ENCODE results near the gene MAEA. TPM values are rescaled to one million over a fixed set of nuclear protein-coding genes. Genes with fewer than 3 reads are reported as not detected.

MAEA gene
- total RNA-seq, 5 donors from 2014 or later (not counting 1 experiment from before 2014, with no cell fraction given) = 62.3 to 114 (median 87.2) TPM

GRCh38 chr4:1261107-1261928 lies 28.4 kb upstream of the MAEA start:
- Mint-ChIP-seq H3K27ac (no peak overlapping the region), H3K4me3 (no peak overlapping the region)

GRCh38 chr4:1264942-1265341 lies 24.7 kb upstream of the MAEA start:
- H3K27ac Mint-ChIP-seq = no peak overlapping the region
- H3K9me3 Mint-ChIP-seq = peaks cover 0 to 4% (median 0%) of the 10 kb centered on the region in 3 donors
- 94% methylated on average over 2 of the region's 3 CpGs for WGBS (ENCODE audit: insufficient coverage)
- ATAC-seq (replicated peaks in 1 of 4) = no peak
- Histone ChIP-seq H3K27me3 (replicated peaks in 1 of 2; ENCODE audit: control insufficient read depth in 2 of 2, extremely low read depth in 1 of 2, insufficient read depth in 2 of 2, low read length in 1 of 2) (no peaks in the 10 kb centered on the region), H3K36me3 (ENCODE audit: control insufficient read depth in 2 of 2, extremely low read depth in 1 of 2, insufficient read depth in 1 of 2, low read length in 1 of 2) (no peaks in the 10 kb centered on the region), H3K4me1 (ENCODE audit: control insufficient read depth in 1 of 2, extremely low read depth in 1 of 2, insufficient read depth in 2 of 2, low read length in 2 of 2) (peaks cover 5 to 6% of the 10 kb centered on the region in 2 experiments), H3K4me3 (ENCODE audit: control insufficient read depth in 1 of 2, extremely low read depth in 1 of 2, low read length in 1 of 2) (no peak overlapping the region), H3K9me3 (peaks cover 2% of the 10 kb centered on the region), H3K27ac (ENCODE audit: low read length) (no peak overlapping the region)
- no peaks in the 10 kb centered on the region for H3K27me3 Mint-ChIP-seq
- H3K36me3 Mint-ChIP-seq = peaks cover 2% of the 10 kb centered on the region
- ChIA-PET CTCF (no interaction called here), POLR2A (no interaction called here)
- H3K4me3 Mint-ChIP-seq = no peak overlapping the region
- peaks cover 24 to 28% (median 25%) of the 10 kb centered on the region in 3 donors for H3K4me1 Mint-ChIP-seq
- DNase-seq = no peak

More at GRCh38 chr4:1261107-1261928, 28.4 kb upstream of the MAEA start:
- ATAC-seq (replicated peaks in 1 of 4) (no peak), DNase-seq (no peak)
- ChIA-PET POLR2A (interaction anchor here in 1 of 2 donors (0.5 kb wide), 1 partner anchor 598 kb away, joined by 3 read pairs; no protein-coding TSS in a partner anchor), CTCF (no interaction called here)
- H3K9me3 Mint-ChIP-seq = peaks cover 0 to 9% (median 0%) of the 10 kb centered on the region in 3 donors
- Histone ChIP-seq H3K4me3 (ENCODE audit: control insufficient read depth in 1 of 2, extremely low read depth in 1 of 2, low read length in 1 of 2) (no peak overlapping the region), H3K27me3 (replicated peaks in 1 of 2; ENCODE audit: control insufficient read depth in 2 of 2, extremely low read depth in 1 of 2, insufficient read depth in 2 of 2, low read length in 1 of 2) (no peaks in the 10 kb centered on the region), H3K4me1 (ENCODE audit: control insufficient read depth in 1 of 2, extremely low read depth in 1 of 2, insufficient read depth in 2 of 2, low read length in 2 of 2) (no peaks in the 10 kb centered on the region), H3K36me3 (ENCODE audit: control insufficient read depth in 2 of 2, extremely low read depth in 1 of 2, insufficient read depth in 1 of 2, low read length in 1 of 2) (no peaks in the 10 kb centered on the region), H3K9me3 (no peaks in the 10 kb centered on the region), H3K27ac (ENCODE audit: low read length) (no peak overlapping the region)
- H3K4me1 Mint-ChIP-seq = peaks cover 18 to 24% (median 21%) of the 10 kb centered on the region in 3 donors
- H3K36me3 Mint-ChIP-seq = peaks cover 2% of the 10 kb centered on the region
- whole genome bisulfite sequencing (ENCODE audit: insufficient coverage) = 94% methylated on average over 15 of the region's 21 CpGs
- no peaks in the 10 kb centered on the region for H3K27me3 Mint-ChIP-seq

- Histone ChIP-seq H3K9me3 (peaks cover 2% of the 10 kb centered on the region), H3K36me3 (ENCODE audit: control insufficient read depth in 2 of 2, extremely low read depth in 1 of 2, insufficient read depth in 1 of 2, low read length in 1 of 2) (no peaks in the 10 kb centered on the region), H3K27me3 (replicated peaks in 1 of 2; ENCODE audit: control insufficient read depth in 2 of 2, extremely low read depth in 1 of 2, insufficient read depth in 2 of 2, low read length in 1 of 2) (no peaks in the 10 kb centered on the region), H3K27ac (ENCODE audit: low read length) (no peak overlapping the region), H3K4me1 (ENCODE audit: control insufficient read depth in 1 of 2, extremely low read depth in 1 of 2, insufficient read depth in 2 of 2, low read length in 2 of 2) (peaks cover 5 to 6% of the 10 kb centered on the region in 2 experiments), H3K4me3 (ENCODE audit: control insufficient read depth in 1 of 2, extremely low read depth in 1 of 2, low read length in 1 of 2) (no peak overlapping the region)
- Mint-ChIP-seq H3K27ac (no peak overlapping the region), H3K4me1 (peaks cover 20 to 24% (median 21%) of the 10 kb centered on the region in 3 donors), H3K4me3 (no peak overlapping the region), H3K9me3 (peaks cover 0 to 4% (median 0%) of the 10 kb centered on the region in 3 donors), H3K36me3 (peaks cover 2% of the 10 kb centered on the region), H3K27me3 (no peaks in the 10 kb centered on the region)
- CTCF ChIA-PET = no interaction called here
- POLR2A ChIA-PET = interaction anchor here in 1 of 2 donors (0.6 kb wide), 1 partner anchor 8 kb away, joined by 10 read pairs; no protein-coding TSS in a partner anchor
- no peak for ATAC-seq (replicated peaks in 1 of 4)
- no peak for DNase-seq
- 92% methylated on average over 4 of the region's 11 CpGs for WGBS (ENCODE audit: insufficient coverage)
Measured at GRCh38 chr4:1265351-1265750, 24.3 kb upstream of the MAEA start.

DNA sequence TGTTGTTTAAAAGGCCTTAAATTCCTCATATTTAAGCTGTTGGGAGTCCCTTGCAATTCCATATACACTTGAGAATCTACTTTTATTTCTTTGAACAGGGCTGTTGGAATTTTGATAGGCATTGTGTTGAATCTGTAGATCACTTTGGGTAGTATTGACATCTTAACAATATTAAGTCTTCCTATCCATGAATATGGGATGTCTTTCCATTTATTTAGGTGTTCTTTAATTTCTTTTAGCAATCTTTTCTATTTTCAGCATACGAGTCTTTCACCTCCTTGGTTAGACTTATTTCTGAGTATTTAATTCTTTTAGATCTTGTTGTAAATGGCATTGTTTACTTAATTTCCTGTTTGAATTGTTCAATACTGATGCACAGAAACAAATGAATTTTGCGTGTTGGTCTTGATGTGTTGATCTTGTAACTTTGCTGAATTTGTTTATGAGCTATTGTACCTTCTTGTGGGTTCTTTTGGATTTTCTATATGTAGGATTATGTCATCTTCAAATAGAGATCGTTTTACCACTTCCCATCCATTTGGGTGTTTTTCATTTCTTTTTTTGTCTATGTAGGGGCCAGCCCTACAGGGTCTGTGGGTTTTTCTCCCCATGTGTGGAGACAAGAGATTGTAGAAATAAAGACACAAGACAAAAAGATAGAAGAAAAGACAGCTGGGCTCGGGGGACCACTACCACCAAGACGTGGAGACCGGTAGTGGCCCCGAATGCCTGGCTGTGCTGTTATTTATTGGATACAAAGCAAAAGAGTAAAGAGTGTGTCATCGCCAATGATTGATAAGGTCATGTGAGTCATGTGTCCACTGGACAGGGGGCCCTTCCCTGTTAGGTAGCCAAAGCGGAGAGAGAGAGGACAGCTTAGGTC lies 22.6 kb upstream of the MAEA start:
- POLR2A ChIA-PET = interaction anchor here in 1 of 2 donors (0.6 kb wide), 2 partner anchors 17 to 23 kb away, joined by 3 read pairs; no protein-coding TSS in a partner anchor

DNA sequence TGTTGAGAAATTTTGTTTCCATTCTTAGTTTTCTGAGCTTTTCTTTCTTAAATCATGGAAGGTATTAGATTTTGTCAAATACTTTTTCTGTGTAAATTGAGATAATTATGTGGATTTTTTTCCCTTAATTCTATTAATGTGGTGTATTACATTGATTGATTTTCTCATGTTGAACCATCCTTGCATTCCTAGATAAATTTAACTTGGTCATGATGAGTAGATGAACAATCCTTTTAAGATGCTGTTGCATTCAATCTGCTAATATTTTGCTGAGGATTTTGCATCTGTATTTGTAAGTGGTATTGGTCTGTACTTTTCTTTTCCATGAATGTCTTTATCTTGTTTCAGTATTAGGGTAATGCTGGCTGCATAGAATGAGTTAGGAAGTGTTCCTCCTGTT lies 20.5 kb upstream of the MAEA start:
- Mint-ChIP-seq H3K36me3 (peaks cover 2% of the 10 kb centered on the region), H3K9me3 (peaks cover 0 to 4% (median 0%) of the 10 kb centered on the region in 3 donors), H3K27me3 (no peaks in the 10 kb centered on the region), H3K27ac (peak overlapping the region in 1 of 2 donors; percentile 15), H3K4me1 (peaks cover 13 to 21% (median 17%) of the 10 kb centered on the region in 3 donors), H3K4me3 (no peak overlapping the region)
- Histone ChIP-seq H3K4me3 (ENCODE audit: control insufficient read depth in 1 of 2, extremely low read depth in 1 of 2, low read length in 1 of 2) (no peak overlapping the region), H3K4me1 (ENCODE audit: control insufficient read depth in 1 of 2, extremely low read depth in 1 of 2, insufficient read depth in 2 of 2, low read length in 2 of 2) (peaks cover 5 to 6% of the 10 kb centered on the region in 2 experiments), H3K27ac (ENCODE audit: low read length) (no peak overlapping the region), H3K36me3 (ENCODE audit: control insufficient read depth in 2 of 2, extremely low read depth in 1 of 2, insufficient read depth in 1 of 2, low read length in 1 of 2) (no peaks in the 10 kb centered on the region), H3K27me3 (replicated peaks in 1 of 2; ENCODE audit: control insufficient read depth in 2 of 2, extremely low read depth in 1 of 2, insufficient read depth in 2 of 2, low read length in 1 of 2) (no peaks in the 10 kb centered on the region), H3K9me3 (peaks cover 2% of the 10 kb centered on the region)
- CTCF ChIA-PET = interaction anchor here in 1 of 2 donors (0.9 to 2.9 kb wide), 9 partner anchors 17 to 141 kb away, joined by 3 to 19 read pairs (median 7); partner anchors contain the start of genes CTBP1, MAEA and UVSSA
- DNase-seq (no peak), ATAC-seq (replicated peaks in 1 of 4) (no peak)
- POLR2A ChIA-PET = no interaction called here

More for the DNA sequence above, 22.6 kb upstream of the MAEA start:
- DNase-seq (peak in 5 of 35 experiments; percentile 21 to 51 (median 25)), ATAC-seq (replicated peaks in 1 of 4) (peak; percentile 49 to 85 (median 53))
- peak overlapping the region; percentile 74 to 84 (median 78) for H3K4me3 Mint-ChIP-seq
- H3K4me3 ChIP-seq (ENCODE audit: control insufficient read depth in 1 of 2, extremely low read depth in 1 of 2, low read length in 1 of 2) = peak overlapping the region in 1 of 2 donors; percentile 46
- peak overlapping the region; percentile 81 for H3K27ac ChIP-seq (ENCODE audit: low read length)
- CTCF ChIA-PET = interaction anchor here (0.6 to 2.9 kb wide), 14 partner anchors 10 to 136 kb away, joined by 3 to 19 read pairs (median 4); partner anchors contain the start of genes MAEA (in 1 of the 2) and UVSSA (in 1 of the 2)
- H3K36me3 Mint-ChIP-seq = peaks cover 2% of the 10 kb centered on the region
- H3K27me3 Mint-ChIP-seq = no peaks in the 10 kb centered on the region
- H3K4me1 Mint-ChIP-seq = peaks cover 13 to 21% (median 17%) of the 10 kb centered on the region in 3 donors
- H3K4me1 ChIP-seq (ENCODE audit: control insufficient read depth in 1 of 2, extremely low read depth in 1 of 2, insufficient read depth in 2 of 2, low read length in 2 of 2) = peaks cover 5 to 6% of the 10 kb centered on the region in 2 experiments
- no peaks in the 10 kb centered on the region for H3K27me3 ChIP-seq (replicated peaks in 1 of 2; ENCODE audit: control insufficient read depth in 2 of 2, extremely low read depth in 1 of 2, insufficient read depth in 2 of 2, low read length in 1 of 2)
- H3K9me3 ChIP-seq = peaks cover 2% of the 10 kb centered on the region
- 9% methylated on average over 4 of the region's 9 CpGs for WGBS (ENCODE audit: insufficient coverage)
- no peaks in the 10 kb centered on the region for H3K36me3 ChIP-seq (ENCODE audit: control insufficient read depth in 2 of 2, extremely low read depth in 1 of 2, insufficient read depth in 1 of 2, low read length in 1 of 2)
- H3K9me3 Mint-ChIP-seq = peaks cover 0 to 4% (median 0%) of the 10 kb centered on the region in 3 donors
- peak overlapping the region; percentile 90 for H3K27ac Mint-ChIP-seq

DNA sequence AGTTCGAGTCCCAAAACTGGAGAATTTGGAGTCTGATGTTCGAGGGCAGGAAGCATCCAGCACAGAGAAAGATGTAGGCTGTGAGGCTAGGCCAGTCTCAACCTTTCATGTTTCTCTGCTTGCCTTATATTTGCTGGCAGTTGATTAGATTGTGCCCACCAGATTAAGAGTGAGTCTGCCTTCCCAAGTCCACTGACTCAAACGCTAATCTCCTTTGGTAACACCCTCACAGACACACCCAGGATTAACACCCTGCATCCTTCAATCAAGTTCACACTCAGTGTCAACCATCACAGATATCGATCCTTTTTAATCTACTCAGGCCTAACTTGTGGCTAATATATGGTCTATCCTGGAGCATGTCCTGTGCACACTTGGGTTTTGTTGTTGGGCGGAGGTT lies 18.0 kb upstream of the MAEA start:
- Mint-ChIP-seq H3K4me1 (peaks cover 10 to 14% (median 13%) of the 10 kb centered on the region in 3 donors), H3K9me3 (peaks cover 0 to 4% (median 0%) of the 10 kb centered on the region in 3 donors), H3K27me3 (no peaks in the 10 kb centered on the region), H3K4me3 (no peak overlapping the region), H3K27ac (no peak overlapping the region), H3K36me3 (no peaks in the 10 kb centered on the region)
- 92% methylated on average over 3 of the region's 5 CpGs for WGBS (ENCODE audit: insufficient coverage)
- Histone ChIP-seq H3K9me3 (peaks cover 2% of the 10 kb centered on the region), H3K27me3 (replicated peaks in 1 of 2; ENCODE audit: control insufficient read depth in 2 of 2, extremely low read depth in 1 of 2, insufficient read depth in 2 of 2, low read length in 1 of 2) (no peaks in the 10 kb centered on the region), H3K4me1 (ENCODE audit: control insufficient read depth in 1 of 2, extremely low read depth in 1 of 2, insufficient read depth in 2 of 2, low read length in 2 of 2) (peaks cover 5% of the 10 kb centered on the region in 2 experiments), H3K4me3 (ENCODE audit: control insufficient read depth in 1 of 2, extremely low read depth in 1 of 2, low read length in 1 of 2) (no peak overlapping the region), H3K27ac (ENCODE audit: low read length) (no peak overlapping the region), H3K36me3 (ENCODE audit: control insufficient read depth in 2 of 2, extremely low read depth in 1 of 2, insufficient read depth in 1 of 2, low read length in 1 of 2) (no peaks in the 10 kb centered on the region)
- CTCF ChIA-PET = no interaction called here
- DNase-seq = no peak
- no peak for ATAC-seq (replicated peaks in 1 of 4)
- POLR2A ChIA-PET = no interaction called here

Measured in T-cell (primary cell).